Hematopoietic multipotent progenitor cell treated with erythropoietin and hydrocortisone succinate and interleukin-3 and kit ligand, for 4 days (in vitro differentiated cells): ENCODE results near the gene PLEKHH2.
A peak's percentile ranks its signal among the peaks of the same experiment; 100 is the strongest.

Experiments
- DNase-seq: peaks from one replicate; pipeline ENCODE4 v3.0.0-alpha.2; 2015

The PLEKHH2 gene

GRCh38 chr2:43718530-43719124 is 81.6 kb downstream of the PLEKHH2 start:
- no peak for DNase-seq

GRCh38 chr2:43724728-43725526 is 87.9 kb downstream of the PLEKHH2 start:
- DNase-seq = peak; percentile 89

- DNase-seq = no peak
These were observed 88.7 kb downstream of the PLEKHH2 start for GRCh38 chr2:43725711-43726246.

- DNase-seq = peak; percentile 59
These were observed 90.0 kb downstream of the PLEKHH2 start for GRCh38 chr2:43726961-43727633.

- peak; percentile 73 for DNase-seq
These were observed 90.6 kb downstream of the PLEKHH2 start for GRCh38 chr2:43727634-43728014.

- no peak for DNase-seq
These were observed 92.6 kb downstream of the PLEKHH2 start for GRCh38 chr2:43729491-43730174.

- DNase-seq = no peak
These were observed 94.2 kb downstream of the PLEKHH2 start for GRCh38 chr2:43731211-43731610.

GRCh38 chr2:43736637-43737036 is 99.6 kb downstream of the PLEKHH2 start:
- DNase-seq = no peak

GRCh38 chr2:43737097-43737854 is 100.2 kb downstream of the PLEKHH2 start:
- no peak for DNase-seq

- DNase-seq = no peak
These were observed 100.8 kb downstream of the PLEKHH2 start for GRCh38 chr2:43737855-43738254.

GRCh38 chr2:43738257-43738656 is 101.2 kb downstream of the PLEKHH2 start:
- DNase-seq = no peak

GRCh38 chr2:43743706-43744105 is 106.6 kb downstream of the PLEKHH2 start:
- no peak for DNase-seq

- no peak for DNase-seq
These were observed 108.4 kb downstream of the PLEKHH2 start for GRCh38 chr2:43745457-43745856.

- DNase-seq = no peak
These were observed 111.3 kb downstream of the PLEKHH2 start for GRCh38 chr2:43748333-43748732.

GRCh38 chr2:43749583-43749982 is 112.5 kb downstream of the PLEKHH2 start:
- DNase-seq = no peak

- no peak for DNase-seq
These were observed 114.5 kb downstream of the PLEKHH2 start for GRCh38 chr2:43751476-43751990.

- DNase-seq = no peak
These were observed 115.2 kb downstream of the PLEKHH2 start for GRCh38 chr2:43752302-43752701.

GRCh38 chr2:43754180-43754579 is 117.1 kb downstream of the PLEKHH2 start:
- no peak for DNase-seq

GRCh38 chr2:43758739-43759138 is 121.7 kb downstream of the PLEKHH2 start:
- DNase-seq = no peak

- no peak for DNase-seq
These were observed 122.1 kb downstream of the PLEKHH2 start for GRCh38 chr2:43759195-43759594.

- no peak for DNase-seq
These were observed 125.2 kb downstream of the PLEKHH2 start for GRCh38 chr2:43762286-43762685.

- no peak for DNase-seq
These were observed 126.0 kb downstream of the PLEKHH2 start for GRCh38 chr2:43763091-43763490.
